HG03135 (cell line): ENCODE measurements around the gene IFNGR2.
A peak's percentile ranks its signal among the peaks of the same experiment; 100 is the strongest.

Experiments
- ATAC-seq: cut with Tn5 transposase; IDR thresholded peaks from one replicate; pipeline ENCODE4 v1.9.1; 2021; ENCODE audit warnings: mild to moderate bottlenecking, moderate library complexity; ENCODE audit not compliant: unreplicated experiment

Gene IFNGR2

GRCh38 chr21:33479679-33480480 lies 76.7 kb downstream of the IFNGR2 start, which contains the start of gene TMEM50B:
Gene TMEM50B (minus strand): TSS chr21:33479974. CDS start chr21:33468885, 11,089 bp downstream.
- peak; percentile 83 for ATAC-seq

GRCh38 chr21:33480481-33481103 lies 77.4 kb downstream of the IFNGR2 start:
- no peak for ATAC-seq

GRCh38 chr21:33481314-33481943 lies 78.2 kb downstream of the IFNGR2 start:
- ATAC-seq: no peak
